Measurements from ENCODE around the gene ANKH.
A peak's percentile ranks its signal among the peaks of the same experiment; 100 is the strongest.

The ANKH gene

DNA sequence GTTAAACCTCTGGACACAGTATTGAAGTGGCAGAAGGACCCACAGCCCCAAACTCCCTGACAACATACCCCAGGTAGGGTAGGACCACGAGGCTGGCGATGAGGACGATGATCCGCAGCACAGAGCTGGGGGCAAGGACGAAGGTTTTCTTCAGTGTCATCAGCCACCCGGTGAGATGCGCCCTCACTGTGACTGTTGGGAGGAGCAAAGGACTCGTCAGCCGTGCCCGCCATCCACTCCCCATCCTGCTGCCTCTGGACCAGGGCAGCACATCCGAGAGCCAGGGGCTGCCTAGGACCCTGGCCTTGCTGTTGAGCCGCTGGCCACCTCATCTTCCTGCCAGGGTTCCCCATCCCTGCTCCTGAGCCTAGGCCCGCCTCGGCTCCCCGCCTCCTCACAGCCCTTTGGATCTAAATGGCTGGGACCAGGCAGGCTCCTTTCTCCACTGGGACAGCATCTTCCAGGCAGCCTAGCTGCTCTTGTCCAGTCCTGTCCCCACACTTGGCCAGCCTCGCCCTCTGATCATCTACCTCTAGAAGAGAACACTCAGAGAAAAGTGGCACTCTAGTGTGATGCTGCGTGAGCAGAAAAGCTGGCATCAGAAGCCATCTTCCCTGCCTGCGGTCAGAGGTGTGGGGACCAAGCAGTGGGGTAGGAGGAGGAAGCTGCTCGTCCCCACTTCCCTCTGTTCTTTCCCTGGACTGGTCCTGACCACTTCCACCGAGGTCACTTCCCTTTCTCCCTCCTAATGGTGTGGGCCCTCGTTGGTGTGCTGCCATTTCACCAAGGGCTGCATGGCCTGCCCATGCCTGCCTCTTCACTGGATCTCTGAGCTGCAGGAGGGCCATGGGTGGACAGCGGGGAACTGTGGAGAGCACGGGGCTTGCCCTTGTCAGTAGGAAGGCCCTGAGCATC, 157.8 kb downstream of the ANKH start:
- DNase-seq (ENCODE audit: low spot score), result no peak

DNA sequence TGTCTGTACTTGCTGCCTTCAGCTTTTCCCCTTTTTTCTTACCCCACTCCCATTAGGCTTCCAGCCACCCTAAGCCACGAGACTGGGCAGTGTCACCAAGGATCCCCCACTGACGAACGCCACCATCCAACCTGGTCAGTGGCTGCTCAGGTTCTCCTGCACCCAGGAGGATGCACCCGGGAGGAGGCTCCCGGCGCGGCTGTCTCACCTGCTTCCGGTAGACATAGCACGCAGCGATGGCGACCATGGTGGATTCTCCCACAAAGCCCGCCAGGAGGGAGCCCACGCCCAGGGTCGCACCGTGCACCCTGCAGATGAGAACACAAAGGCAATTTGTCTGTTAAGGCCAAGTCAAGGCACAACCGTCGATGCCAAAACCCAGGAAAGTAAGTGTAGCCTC, 158.9 kb downstream of the ANKH start:
- no peak for DNase-seq (ENCODE audit: low spot score)

DNA sequence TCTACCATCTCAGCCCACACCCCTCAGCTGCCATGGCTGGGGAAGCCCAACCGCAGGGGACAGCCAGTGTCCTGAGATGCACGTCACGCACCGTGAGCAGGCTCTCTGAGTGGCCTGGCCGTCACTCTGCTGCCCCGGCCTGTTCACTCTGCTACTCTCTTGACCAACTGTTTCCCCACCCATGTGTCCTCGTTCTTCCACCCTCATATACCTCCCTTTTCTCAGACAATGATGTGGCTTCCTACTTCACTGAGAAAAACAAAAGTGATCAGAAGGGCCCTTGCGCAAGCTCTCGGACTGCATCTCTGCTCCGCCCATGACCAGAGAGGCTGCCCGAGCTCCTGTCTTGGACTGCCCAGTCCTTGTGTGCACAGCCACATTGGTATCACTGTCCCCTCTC, 159.4 kb downstream of the ANKH start:
- DNase-seq (ENCODE audit: low spot score), result no peak

DNA sequence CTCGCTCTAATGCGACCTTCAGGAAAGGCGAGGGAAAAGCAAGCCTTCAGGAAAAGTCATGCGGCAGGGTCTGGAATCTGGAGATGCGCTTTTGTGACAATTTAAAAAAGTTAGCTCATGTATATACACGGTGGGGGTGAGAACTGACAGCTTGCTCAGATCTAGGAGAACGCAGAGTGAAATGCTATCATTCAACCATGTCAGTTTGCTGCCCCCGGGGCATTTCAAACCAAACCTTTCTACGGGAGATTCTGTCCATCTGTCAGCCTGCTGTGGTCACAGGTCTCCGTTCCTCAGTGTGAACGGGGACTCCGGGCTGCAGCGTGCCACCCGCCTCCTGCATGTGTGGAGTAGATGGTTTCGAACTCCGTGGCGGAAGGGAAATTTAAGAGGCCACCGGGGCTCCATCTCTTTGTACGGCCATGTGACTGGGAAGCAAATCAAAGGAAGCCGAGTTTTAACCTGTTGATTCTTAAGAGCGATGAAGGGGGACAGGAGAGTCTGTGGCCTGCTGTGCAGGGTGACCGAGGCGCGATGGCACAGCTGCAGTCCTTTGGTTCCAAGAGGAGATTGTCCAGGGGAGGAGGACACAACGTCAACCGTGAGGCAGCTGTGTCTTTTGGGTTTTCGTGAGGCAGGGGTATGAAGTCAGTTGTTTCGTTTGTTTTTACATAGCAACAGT, 161.1 kb downstream of the ANKH start:
- no peak for DNase-seq (ENCODE audit: low spot score)

DNA sequence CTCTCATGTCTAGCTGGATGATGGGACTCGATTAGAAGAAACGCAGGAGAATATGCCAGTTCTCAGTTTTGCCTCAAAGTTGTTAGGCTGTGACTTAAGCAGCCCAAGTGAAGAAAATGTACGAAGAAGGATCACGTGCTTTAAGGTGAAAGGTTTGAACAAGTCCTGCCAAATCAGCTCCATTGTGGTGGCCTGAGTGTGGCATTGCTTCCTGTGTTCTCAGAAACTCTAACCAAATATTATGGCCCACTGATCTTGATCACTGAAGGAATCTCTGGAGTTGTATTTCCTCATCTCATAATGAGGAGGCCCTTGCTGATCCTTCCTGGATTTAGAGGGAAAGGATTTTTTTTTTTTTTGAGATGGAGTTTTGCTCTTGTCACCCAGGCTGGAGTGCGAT, 163.0 kb downstream of the ANKH start:
- DNase-seq (ENCODE audit: low spot score), result no peak

DNA sequence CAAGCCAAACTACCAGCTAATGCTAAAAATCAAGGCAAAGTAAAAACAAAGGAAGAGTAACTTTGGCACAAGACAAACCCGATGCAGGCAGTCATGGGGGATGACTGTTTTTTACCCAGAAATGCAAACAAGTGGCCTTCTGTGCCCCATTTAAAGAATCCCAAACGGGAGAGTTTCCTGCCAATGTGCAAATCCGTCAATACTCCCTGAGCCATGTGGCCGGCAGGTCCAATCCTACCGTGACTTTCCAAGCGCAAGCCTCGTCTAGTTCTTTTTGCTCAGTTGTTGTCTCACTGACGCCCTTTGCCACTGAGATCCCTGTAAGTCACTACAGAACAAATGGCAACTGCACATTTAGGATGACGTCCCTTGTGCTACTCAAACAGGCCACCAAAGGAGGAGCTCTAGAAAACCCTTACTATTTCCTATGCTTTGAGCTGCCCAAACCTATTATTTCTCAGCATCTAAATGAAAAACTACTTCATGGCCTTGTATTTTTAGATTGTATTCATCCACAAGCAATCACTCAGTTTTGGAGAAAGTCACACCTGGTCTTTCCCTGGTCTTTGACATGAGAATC, 163.7 kb downstream of the ANKH start:
- no peak for DNase-seq (ENCODE audit: low spot score)

DNA sequence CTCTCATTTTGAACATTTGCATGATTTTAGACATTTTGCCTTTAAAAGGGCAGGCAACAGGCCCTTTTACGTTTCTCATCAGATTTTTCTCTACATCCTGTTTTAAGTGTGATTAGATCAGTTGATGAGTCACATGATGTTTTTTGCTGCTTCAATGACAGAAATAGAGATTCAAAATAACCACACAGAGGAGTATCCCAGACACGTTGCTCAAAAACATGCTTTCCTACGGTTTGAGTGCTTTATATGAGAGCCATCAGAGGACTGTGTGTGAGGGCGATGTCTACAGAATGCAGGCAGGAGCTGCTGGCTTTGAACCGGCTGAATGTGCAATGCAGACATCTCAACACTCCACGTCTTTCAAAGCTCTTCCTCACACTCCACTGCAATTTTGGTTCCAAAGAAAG, 165.0 kb downstream of the ANKH start:
- DNase-seq (ENCODE audit: low spot score), result peak; percentile 73

DNA sequence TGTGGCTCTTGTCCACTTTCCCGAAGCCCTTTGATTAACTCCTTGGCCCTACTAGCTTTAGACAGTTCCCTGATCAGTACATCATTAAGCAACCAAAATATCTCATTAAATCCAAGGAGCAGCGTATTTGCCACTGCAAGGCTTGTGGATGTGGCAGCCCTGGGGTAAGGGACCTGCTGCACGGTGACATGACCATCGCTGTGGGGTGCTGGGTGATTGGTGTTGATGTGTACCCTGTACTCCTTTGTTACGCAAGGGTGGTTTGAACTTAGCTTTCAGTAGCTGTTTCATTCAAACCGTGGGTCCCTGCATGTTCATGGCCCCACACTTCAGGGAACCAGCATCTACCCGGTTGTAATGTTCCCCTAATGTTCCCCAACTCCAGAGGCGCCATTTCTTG, 166.0 kb downstream of the ANKH start:
- no peak for DNase-seq (ENCODE audit: low spot score)

DNA sequence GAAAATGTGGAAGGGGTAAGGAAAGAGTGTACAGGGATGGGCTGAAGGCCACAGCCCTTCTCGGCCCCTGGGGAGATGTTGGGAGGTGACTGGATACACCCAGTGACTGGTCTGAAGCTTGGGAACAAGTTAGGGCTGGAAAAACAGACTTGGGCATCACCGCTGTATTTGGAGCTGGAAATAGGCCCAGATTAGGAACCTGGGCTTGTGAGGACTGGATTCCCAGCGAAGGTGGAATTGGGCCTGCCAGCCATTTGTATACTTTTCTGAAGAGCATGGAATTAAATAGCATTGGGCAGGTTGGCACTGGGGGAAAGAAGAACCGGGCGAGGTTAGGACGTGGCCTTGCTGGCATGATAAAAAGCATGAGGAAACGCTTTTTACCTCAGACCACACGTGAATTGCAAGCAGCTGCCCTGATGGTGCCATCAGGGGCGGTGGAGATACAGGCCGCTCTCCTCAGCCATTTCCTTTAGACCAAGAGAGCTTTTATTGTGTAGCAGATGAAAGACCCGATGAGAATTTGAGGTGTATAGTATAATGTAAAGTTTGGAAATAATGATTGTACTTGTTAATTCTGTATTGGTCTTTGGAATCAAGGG, 169.2 kb downstream of the ANKH start:
- no peak for DNase-seq (ENCODE audit: low spot score)

DNA sequence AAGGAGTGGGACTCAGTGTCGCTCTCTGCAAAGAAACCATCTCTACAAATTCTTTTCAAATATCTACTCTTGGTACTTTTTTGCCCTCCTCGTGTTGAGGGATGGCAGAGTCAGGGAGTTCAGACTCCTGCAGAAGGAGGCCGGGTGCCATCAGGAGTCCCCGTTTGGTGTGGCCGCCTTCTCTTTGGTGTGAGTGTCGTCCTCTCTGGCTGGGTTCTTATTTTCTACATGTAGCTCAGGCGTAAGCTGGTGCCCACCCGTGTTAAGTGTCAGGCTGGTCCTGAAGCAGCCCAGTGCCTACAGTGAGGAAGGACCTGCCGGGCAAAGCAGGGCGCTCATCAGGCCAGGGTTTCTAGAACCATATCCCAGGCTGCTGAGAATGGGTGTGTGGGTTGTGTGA, 170.0 kb downstream of the ANKH start:
- DNase-seq (ENCODE audit: low spot score), result no peak

DNA sequence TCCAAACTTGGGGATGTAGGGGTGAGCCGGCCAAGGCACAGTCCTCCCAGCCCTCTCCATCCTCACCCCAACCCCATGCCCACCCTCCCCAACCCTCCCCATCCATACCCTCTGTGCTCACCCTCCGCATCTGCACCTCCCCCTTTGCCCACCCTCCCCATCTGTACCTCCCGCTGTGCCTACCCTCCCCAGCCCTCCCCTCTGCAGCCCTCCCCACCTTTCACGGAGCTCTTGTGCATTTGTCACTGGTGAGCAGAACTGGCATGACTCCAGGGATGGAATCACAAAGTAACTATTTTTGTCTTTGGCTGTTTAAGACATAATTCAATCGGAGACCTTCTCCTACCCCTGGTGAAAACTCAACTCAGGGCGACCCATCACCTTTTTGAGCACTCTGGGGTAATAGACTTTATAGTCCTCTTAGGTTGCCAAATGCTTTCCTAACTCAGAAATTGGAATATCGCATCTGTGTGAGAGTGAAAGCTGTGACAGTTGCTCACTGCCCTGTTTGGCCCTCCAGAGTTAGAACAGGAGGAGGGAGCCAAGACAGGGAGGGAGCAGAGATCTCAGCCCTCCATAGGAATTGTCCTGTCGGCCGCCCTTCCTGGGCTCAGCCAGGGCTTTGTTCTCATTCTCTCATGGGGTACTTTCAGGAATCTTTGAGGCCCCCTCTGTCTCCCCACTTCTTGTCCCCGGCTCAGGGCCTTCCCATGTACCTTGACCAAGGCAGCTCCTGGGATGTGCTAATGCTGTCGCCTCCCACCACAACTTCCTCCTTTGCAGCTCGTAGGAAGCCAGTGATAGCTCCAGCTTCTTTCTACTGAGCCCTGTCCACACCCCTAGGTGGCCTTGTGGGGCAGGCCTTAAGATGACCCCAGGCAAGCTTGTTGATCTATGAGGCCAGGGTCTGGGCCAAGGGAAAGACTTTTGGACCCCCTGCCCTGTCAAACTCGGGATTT, 170.8 kb downstream of the ANKH start:
- no peak for DNase-seq (ENCODE audit: low spot score)

DNA sequence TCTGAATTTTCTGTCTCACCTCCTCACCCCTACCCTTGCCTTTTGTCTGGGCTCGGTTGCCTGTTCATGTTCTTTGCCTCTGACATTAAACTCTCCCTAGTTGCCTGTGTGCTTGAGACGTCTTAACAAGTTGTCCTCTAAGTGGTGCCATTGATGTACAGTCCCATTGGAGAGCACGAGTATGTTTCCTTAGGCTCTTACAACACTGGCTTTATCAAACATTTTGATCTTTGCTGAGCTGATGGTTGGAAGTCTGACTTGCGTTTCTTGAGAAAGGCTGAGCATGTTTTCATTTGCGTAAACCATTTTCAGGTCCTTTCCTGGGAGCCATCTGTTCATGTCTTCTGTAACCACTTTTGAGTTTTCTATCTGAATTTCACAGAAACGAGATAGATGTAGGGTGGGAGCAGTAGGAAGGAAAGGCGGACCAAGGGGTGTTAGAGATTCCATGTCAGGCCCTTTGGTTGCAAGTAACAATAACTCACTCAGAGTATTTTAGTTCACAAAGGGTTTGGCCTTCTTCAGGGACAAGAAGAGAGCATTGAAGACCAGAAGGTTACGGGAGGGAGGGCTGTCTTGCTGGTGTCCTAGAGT, 171.7 kb downstream of the ANKH start:
- DNase-seq (ENCODE audit: low spot score), result no peak

DNA sequence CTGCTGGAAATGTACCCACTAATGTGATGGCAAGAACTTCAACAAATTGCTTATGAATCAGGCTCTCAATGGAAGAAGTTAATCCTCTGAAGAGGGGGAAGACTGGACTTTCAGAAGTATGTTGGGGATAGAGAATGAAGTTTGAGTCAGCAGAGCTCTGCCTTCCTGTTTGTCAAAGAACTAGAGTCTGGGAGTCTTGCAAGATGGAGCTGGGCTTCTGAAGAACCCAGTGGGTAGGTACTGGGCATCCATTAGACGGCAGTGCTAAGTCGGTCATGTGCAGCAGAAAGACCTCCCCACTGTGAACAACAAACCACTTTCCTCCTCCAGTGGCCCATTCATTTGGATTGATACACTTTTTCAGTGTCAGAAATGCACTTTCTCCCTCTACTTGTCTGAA, 172.4 kb downstream of the ANKH start:
- DNase-seq (ENCODE audit: low spot score), result no peak

DNA sequence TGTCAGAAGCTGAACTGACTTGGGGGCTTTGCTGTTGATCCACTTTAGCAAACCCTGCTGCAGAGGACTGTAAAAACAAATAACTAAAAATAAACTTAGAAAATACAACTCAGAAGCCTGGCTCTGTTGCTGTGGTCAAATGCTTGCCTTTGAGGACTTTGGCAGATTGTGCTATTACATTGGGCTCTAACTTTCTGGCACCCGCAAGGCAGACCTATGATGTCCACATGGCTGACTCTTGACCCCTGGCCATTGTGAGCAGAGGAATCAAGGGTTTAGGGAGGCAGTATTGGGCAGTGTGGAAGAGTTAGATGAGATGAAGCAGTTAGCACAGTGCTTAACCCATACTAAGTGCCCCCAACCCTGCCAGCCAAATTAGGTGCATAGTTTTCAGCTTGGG, 173.1 kb downstream of the ANKH start:
- DNase-seq (ENCODE audit: low spot score), result no peak

DNA sequence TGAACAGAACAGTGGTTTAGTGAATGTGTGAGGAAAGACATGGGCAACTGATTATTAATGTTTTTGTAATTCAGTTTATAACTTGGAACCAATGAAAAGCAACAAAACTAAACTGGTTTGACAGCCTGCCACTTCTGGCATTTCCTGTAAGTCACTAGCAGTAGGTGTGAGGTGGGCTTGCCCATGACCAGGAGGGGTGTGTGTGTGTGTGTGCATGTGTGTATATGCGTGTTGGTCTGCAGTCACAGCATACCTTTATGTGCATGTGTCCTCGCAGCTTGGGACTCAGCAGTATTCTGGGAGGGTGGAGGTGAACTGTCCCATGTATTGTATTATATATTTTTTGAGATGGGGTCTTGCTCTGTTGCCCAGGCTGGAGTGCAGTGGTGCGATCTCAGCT, 174.7 kb downstream of the ANKH start:
- no peak for DNase-seq (ENCODE audit: low spot score)

DNA sequence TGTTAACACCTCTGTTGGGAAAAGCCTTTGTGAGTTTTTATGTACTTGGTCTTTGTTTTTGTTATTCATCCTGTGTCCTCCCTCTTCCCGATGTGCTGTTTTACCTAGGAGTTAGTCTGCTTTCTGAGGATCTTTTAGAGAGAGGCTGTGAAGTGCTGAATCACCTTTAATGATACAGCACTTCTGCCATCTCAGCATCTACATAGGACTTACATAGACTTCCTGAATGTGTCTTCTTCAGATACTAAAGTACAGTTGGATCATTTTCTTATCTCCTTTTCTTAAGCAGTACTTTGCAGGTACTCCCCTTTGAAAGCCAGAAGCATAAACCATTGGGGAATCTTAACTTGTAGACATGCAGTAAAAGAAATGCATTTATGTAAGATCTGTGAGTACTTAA, 175.5 kb downstream of the ANKH start:
- no peak for DNase-seq (ENCODE audit: low spot score)

DNA sequence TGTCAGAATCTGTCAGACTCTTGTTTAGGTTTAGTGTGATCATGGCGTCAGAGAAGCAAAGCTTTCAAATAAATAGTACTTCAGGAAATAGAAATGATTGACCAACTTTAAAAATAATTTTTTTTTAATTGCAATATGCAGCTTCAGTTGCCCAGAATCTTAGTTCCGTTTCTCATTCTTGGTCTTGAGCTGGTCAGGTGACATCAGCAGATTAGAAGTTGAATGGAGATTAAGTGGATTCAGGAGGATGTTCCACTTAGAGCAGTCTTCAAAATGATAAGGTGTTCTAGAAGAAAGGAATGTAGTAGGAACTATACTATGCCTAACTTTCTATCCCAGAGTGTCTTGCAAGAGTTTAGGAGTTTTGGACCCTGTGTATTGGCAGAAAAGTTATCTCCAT, 176.4 kb downstream of the ANKH start:
- no peak for DNase-seq (ENCODE audit: low spot score)

DNA sequence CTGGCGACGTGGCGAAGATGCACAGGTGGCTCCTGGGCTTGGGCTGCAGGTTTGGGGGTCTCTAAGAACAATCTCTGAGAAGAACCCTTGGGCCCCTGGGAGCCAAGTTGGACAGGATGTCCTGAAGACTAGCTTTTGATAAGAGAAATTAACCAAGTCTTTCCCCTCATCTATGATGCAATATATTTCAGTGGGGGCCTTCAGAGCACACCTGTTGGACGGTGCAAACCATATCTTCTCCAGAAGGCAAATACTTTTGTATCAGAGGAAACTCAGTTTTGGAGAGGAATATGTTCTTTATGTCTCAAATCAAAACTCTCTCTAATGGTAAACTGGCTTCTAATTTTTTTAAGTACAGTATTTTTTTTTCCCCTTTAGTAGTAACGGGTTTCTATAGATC, 178.5 kb downstream of the ANKH start:
- no peak for DNase-seq (ENCODE audit: low spot score)

DNA sequence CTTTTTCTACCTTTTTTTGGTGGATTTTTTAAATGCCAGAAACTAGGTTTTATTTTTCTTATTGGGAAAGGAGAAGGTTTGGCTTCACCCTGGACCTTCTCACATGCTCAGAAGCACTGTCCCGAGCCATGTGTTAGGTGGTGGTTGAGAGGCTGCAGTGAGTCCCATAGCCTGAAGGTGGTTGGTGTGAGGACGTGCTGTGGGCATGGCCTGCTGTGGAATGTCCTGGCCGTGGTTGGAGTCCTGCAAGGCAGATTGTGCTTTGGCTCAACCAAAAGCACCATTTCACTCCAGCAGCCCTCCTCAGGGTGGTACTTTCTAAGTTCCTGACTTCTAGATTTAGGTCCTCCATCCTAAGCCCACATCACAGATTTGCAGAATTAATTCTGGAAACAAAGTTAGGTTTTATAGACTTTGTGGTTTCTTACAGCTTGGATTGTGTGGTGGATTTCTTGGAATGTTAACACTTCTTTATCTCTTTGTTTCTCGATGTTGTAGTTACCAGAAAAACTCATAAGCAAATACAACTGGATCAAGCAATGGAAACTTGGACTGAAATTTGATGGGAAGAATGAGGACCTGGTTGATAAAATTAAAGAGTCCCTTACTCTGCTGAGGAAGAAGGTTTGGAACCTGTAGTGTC, 184.4 kb downstream of the ANKH start:
- no peak for DNase-seq (ENCODE audit: low spot score)

DNA sequence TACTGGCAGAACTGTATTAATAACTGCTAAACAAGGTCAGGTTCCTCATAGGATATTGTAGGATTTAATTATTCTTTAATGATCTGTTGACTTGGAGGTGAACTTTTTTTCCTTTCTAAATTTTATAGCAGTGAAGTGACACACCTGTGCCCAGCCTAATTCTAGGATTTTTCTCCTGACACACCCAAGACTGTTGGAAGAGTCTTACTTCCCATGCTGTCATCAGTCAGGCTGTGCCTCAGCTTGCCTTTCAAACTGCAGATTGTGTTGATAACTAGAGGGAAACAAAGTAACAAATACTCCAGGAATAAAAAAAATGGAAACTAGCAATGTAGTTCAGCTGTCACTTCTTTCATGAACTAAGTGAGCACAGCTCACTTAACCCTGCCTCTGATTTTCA, 185.1 kb downstream of the ANKH start:
- no peak for DNase-seq (ENCODE audit: low spot score)

DNA sequence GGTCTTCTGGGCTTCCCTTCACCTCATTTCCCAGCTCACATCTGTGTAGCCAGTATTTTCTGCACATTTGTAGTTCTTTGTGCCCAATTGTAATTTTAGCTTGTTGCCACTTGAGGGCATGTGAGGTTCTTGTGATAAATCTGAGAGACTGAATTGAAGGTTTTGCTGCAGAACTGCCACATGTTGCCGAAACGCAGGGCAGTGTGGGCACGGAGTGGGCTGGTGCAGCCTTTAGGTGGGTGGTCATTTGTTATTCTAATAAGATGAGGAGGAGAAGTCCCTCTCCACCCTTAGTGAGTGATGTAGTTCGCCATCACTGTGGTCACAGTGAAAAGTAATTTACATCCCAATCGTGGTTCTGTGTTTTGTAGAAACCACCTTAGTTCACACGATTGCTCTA, 185.8 kb downstream of the ANKH start:
- DNase-seq (ENCODE audit: low spot score), result peak; percentile 65

All from CD4-positive, alpha-beta T cell treated with Interleukin-15 for 4 hours (primary cell).